ENCODE results near the gene RESP18. TPM values are rescaled to one million over a fixed set of nuclear protein-coding genes. Genes with fewer than 3 reads are reported as not detected.
A peak's percentile ranks its signal among the peaks of the same experiment; 100 is the strongest.

Gene RESP18
- total RNA-seq, 1 donor from 2014 or later, result not detected

DNA sequence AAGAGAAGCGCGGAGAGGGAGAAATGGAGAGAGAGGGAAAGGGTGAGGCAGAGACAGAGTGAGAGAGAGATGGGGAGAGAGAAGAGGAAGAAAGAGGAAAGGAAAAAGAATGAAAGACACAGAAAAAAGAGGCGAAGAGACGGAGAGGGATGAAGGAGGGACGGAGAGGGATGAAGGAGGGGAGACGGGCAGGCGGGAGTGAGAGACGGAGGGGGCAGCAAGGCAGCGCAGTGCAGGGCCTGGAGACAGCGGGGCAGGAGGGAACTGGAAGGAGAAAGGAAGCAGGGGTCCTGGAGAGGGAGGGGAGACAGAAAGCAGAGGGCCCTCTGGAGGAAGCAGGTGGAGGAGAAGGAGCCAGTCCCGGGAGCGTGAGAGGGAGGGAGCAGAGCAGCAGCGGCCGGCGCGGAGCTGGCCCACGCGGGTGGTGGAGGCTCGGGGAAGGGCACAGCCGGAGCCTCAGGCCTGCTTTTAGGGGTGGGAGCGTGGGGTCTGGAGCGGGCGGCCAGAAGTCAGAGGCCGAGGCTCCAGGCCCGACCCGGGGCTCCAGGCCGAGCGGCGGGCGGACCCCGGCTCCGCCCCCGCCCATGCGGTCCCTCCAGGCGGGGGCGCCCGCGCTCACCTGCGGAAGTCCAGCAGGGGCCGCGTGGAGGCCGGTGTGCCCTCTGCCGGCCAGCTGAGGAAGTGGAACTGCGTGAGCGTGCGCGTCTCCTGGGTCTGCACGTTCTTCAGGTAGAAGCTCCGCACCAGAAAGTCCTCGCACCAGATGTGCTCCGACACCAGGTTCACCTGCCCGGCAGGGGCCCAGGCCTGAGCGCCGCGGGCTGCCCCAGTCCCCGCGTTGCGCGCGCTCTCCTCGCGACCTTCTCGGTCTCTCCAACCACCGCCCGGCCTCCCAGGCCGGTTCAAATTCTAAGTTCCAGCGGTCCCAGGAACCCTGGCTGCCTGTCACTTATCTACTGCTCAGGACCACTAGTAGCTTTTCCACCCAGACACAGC is 37.9 kb downstream of the RESP18 start:
- peak; percentile 94 for DNase-seq
- TF ChIP-seq CTCF (IDR thresholded peaks at IDR 0.05), result peak; percentile 99
- no peaks in the 10 kb centered on the region for H3K36me3 ChIP-seq
- peak overlapping the region; percentile 59 for H3K27ac ChIP-seq
- peaks cover 12% of the 10 kb centered on the region for H3K4me1 ChIP-seq
- no peaks in the 10 kb centered on the region for H3K9me3 ChIP-seq
- peaks cover 6% of the 10 kb centered on the region for H3K27me3 ChIP-seq
- peak overlapping the region; percentile 53 for H3K4me3 ChIP-seq
- intact Hi-C loops (cut with DNase I), result loop anchor here (5.0 kb wide), 1 partner anchor 132 kb away; the partner anchor contains the start of gene NHEJ1
- peak; percentile 97 for ATAC-seq

GRCh38 chr2:219293736-219294231 is 38.8 kb downstream of the RESP18 start:
- H3K27ac ChIP-seq, result no peak overlapping the region
- peaks cover 16% of the 10 kb centered on the region for H3K4me1 ChIP-seq
- DNase-seq, result peak; percentile 40
- no peak overlapping the region for H3K4me3 ChIP-seq
- ATAC-seq, result no peak
- H3K27me3 ChIP-seq, result no peaks in the 10 kb centered on the region
- no peaks in the 10 kb centered on the region for H3K9me3 ChIP-seq
- no peak for TF ChIP-seq CTCF (IDR thresholded peaks at IDR 0.05)
- H3K36me3 ChIP-seq, result no peaks in the 10 kb centered on the region
- intact Hi-C loops (cut with DNase I), result loop anchor here (5.0 kb wide), 1 partner anchor 131 kb away; the partner anchor contains the start of gene NHEJ1

DNA sequence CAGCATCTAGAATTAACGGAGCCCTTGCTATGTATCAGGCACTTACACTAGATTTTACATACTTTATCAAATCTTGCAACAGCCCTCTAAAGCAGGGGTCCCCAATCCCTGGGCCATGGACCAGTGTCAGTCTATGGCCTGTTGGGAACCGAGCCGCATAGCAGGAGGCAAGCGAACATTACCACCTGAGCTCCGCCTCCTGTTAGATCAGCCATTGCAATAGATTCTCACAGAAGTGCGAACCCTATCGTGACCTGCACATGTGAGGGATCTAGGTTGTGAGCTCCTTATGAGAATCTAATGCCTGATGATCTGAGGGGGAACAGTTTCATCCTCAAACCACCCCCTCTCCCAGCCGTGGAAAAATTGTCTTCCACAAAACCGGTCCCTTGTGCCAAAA is 39.9 kb downstream of the RESP18 start:
- no peaks in the 10 kb centered on the region for H3K36me3 ChIP-seq
- DNase-seq (peak; percentile 9), ATAC-seq (no peak)
- H3K9me3 ChIP-seq, result no peaks in the 10 kb centered on the region
- no peak overlapping the region for H3K27ac ChIP-seq
- TF ChIP-seq CTCF (IDR thresholded peaks at IDR 0.05), result no peak
- intact Hi-C loops (cut with DNase I), result loop anchor here (5.0 kb wide), 1 partner anchor 130 kb away; the partner anchor contains the start of gene NHEJ1
- no peaks in the 10 kb centered on the region for H3K27me3 ChIP-seq
- peaks cover 15% of the 10 kb centered on the region for H3K4me1 ChIP-seq
- no peak overlapping the region for H3K4me3 ChIP-seq

GRCh38 chr2:219291910-219292490 is 40.5 kb downstream of the RESP18 start:
- ATAC-seq, result no peak

More at GRCh38 chr2:219291910-219292490, 40.5 kb downstream of the RESP18 start:
- intact Hi-C loops (cut with DNase I), result loop anchor here (5.0 kb wide), 1 partner anchor 130 kb away; the partner anchor contains the start of gene NHEJ1
- no peak overlapping the region for H3K27ac ChIP-seq
- H3K4me3 ChIP-seq, result no peak overlapping the region
- DNase-seq, result peak; percentile 45
- H3K4me1 ChIP-seq, result peaks cover 15% of the 10 kb centered on the region
- H3K9me3 ChIP-seq, result no peaks in the 10 kb centered on the region
- H3K36me3 ChIP-seq, result no peaks in the 10 kb centered on the region
- H3K27me3 ChIP-seq, result no peaks in the 10 kb centered on the region
- no peak for TF ChIP-seq CTCF (IDR thresholded peaks at IDR 0.05)

Measured in upper lobe of right lung (tissue), 1 donor.